Measurements from ENCODE around the gene CILP. TPM values are rescaled to one million over a fixed set of nuclear protein-coding genes. Genes with fewer than 3 reads are reported as not detected.

The CILP gene
- total RNA-seq, 1 donor from 2014 or later = not detected

DNA sequence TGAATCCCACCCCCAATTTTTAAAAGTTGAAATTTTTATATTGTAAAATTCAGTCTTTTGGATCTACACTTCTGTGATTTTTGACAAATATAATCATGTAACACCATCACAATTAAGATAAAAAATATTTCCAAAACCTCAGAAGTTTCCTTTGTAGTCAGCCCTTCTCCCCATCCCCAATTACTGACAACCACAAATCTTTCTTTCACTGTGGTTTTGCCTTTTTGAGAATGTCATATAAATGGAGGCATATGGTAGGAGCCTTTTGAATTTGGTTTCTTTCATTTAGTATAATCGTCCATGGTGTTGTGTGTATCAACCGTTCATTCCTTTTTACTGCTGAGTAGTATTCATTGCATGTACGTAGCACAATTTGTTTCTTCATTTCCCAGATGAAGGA is 7.9 kb upstream of the CILP start:
- no peak for DNase-seq (ENCODE audit: low read depth)
- TF ChIP-seq, protein P1, sequence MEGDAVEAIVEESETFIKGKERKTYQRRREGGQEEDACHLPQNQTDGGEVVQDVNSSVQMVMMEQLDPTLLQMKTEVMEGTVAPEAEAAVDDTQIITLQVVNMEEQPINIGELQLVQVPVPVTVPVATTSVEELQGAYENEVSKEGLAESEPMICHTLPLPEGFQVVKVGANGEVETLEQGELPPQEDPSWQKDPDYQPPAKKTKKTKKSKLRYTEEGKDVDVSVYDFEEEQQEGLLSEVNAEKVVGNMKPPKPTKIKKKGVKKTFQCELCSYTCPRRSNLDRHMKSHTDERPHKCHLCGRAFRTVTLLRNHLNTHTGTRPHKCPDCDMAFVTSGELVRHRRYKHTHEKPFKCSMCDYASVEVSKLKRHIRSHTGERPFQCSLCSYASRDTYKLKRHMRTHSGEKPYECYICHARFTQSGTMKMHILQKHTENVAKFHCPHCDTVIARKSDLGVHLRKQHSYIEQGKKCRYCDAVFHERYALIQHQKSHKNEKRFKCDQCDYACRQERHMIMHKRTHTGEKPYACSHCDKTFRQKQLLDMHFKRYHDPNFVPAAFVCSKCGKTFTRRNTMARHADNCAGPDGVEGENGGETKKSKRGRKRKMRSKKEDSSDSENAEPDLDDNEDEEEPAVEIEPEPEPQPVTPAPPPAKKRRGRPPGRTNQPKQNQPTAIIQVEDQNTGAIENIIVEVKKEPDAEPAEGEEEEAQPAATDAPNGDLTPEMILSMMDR (IDR thresholded peaks at IDR 0.05; ENCODE audit: insufficient read depth, low read length, poor library complexity, severe bottlenecking) = no peak
- H3K36me3 ChIP-seq (ENCODE audit: control insufficient read depth, insufficient read depth, low read length) = no peaks in the 10 kb centered on the region
- no peaks in the 10 kb centered on the region for H3K27me3 ChIP-seq (ENCODE audit: control insufficient read depth, insufficient read depth, low read length)
- no peak overlapping the region for H3K4me3 ChIP-seq (ENCODE audit: low read depth, low read length)

DNA sequence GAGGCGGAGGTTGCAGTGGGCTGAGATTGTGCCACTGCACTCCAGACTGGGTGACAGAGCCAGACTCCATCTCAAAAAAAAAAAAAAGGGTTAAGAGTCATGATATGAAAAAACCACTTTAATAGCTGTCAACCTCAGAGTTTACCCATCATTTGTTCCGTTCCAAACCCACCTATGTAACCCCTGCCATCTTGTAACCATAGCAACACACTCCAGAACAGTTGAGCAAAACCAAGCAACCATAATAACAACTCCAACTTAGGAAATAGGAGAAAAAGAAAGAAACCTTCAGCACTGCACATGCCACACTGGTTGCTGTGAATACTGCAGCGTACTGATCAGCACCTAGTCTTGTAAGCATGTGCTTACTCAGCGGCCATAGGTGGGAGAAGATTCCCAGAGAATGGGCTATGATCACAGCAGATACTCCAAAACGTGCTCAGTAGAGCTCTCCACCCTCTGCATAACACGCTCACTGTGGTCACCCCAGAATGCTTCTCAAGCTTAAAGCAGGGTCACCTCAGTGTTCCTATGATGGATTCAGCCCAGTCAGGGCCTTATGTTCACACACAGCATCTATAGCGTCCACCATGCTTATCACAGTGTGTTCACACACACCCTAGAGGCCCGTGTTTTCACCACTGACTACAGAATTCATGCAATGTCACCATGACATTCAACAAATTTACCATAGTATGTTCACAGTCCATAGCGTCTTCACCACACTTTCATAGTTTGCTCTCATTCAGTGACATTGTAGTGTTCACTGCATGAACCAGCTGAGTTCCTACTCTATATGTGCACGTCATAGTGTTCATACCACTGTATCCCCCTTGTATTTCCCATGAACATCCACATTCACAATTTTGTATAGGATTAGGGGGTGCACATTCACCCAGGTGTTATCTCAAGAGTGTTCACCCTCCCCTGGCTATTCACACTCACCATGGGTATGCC is 6.5 kb upstream of the CILP start:
- TF ChIP-seq, protein P1 (IDR thresholded peaks at IDR 0.05; ENCODE audit: insufficient read depth, low read length, poor library complexity, severe bottlenecking) = no peak
- no peak overlapping the region for H3K4me3 ChIP-seq (ENCODE audit: low read depth, low read length)
- no peaks in the 10 kb centered on the region for H3K36me3 ChIP-seq (ENCODE audit: control insufficient read depth, insufficient read depth, low read length)
- DNase-seq (ENCODE audit: low read depth) = no peak
- no peaks in the 10 kb centered on the region for H3K27me3 ChIP-seq (ENCODE audit: control insufficient read depth, insufficient read depth, low read length)

DNA sequence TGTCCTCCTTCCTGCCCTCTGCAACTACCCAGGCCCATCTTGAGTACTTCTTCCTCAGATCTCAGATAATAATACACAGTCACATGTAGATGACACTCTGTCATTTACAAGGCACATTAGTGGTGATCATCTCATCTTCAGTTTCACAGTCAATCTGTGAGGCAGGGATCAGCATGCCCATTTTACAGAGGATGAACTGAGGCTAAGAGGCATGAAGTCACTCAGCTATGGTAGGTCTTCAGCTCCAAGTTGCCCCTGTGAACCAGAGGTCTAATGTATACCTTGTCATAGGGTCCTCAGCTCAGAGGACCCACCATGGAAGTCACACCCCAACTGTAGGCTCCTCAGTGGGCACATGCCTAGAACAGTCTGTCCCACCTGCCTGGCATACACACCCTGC is 4.2 kb upstream of the CILP start:
- Histone ChIP-seq H3K36me3 (ENCODE audit: control insufficient read depth, insufficient read depth, low read length) (no peaks in the 10 kb centered on the region), H3K27me3 (ENCODE audit: control insufficient read depth, insufficient read depth, low read length) (no peaks in the 10 kb centered on the region), H3K4me3 (ENCODE audit: low read depth, low read length) (no peak overlapping the region)
- DNase-seq (ENCODE audit: low read depth) = no peak
- TF ChIP-seq, protein P1 (IDR thresholded peaks at IDR 0.05; ENCODE audit: insufficient read depth, low read length, poor library complexity, severe bottlenecking) = no peak

DNA sequence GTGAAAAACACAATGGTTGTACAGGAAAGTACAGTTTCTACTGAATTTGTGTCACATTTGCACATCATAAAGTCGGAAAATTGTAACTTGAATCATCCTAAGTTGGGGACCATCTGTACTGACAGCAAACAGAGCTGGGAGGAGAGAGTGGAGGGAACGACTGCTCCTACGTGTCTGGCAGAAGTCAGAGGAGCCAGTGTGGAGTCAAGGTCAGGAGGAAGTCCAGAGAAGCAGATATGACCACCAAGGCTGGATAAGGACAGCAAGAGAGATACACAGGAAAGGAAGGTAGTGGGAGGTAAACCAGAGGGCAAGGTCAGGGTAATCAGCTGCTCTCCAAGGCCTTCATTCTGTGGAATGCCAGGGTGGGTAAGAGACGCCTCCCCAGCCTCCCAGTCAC is 2.7 kb upstream of the CILP start:
- TF ChIP-seq, protein P1 (IDR thresholded peaks at IDR 0.05; ENCODE audit: insufficient read depth, low read length, poor library complexity, severe bottlenecking) = no peak

DNA sequence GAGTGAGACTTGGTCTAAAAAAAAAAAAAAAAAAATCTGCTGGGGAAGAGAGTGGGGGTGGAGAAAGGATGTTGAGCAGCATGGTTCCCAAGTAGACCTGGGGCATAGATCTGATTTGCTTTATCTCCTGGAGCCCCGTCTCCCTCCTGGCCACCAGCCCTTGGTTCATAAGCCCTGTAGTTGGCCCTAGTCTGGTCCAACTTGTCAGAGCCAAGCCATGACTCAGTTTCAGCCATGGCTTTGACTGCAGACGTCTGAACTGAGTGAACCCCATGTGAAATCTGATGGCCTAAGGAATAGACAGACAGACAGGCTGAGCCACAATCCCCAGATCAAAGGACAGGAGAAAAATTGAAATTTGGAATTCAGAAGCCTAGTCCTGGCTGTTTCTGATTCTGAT is 2.0 kb upstream of the CILP start:
- Histone ChIP-seq H3K27me3 (ENCODE audit: control insufficient read depth, insufficient read depth, low read length) (no peaks in the 10 kb centered on the region), H3K36me3 (ENCODE audit: control insufficient read depth, insufficient read depth, low read length) (no peaks in the 10 kb centered on the region), H3K4me3 (ENCODE audit: low read depth, low read length) (no peak overlapping the region)
- DNase-seq (ENCODE audit: low read depth) = no peak
- TF ChIP-seq, protein P1 (IDR thresholded peaks at IDR 0.05; ENCODE audit: insufficient read depth, low read length, poor library complexity, severe bottlenecking) = no peak

More for the DNA sequence above, 2.7 kb upstream of the CILP start:
- DNase-seq (ENCODE audit: low read depth) = no peak
- no peaks in the 10 kb centered on the region for H3K27me3 ChIP-seq (ENCODE audit: control insufficient read depth, insufficient read depth, low read length)
- no peak overlapping the region for H3K4me3 ChIP-seq (ENCODE audit: low read depth, low read length)
- H3K36me3 ChIP-seq (ENCODE audit: control insufficient read depth, insufficient read depth, low read length) = no peaks in the 10 kb centered on the region
